Testis (tissue), 3 donors: ENCODE data around the gene PRDM8. TPM values are rescaled to one million over a fixed set of nuclear protein-coding genes. Genes with fewer than 3 reads are reported as not detected.

ENCODE experiments used
- DNase-seq: peaks from one replicate; pipeline ENCODE4 v3.0.0-alpha.2; 2019
- H3K27ac ChIP-seq, 2 donors: fragments of 200-600 bp; sonication (generic); one replicate each; pipeline ENCODE4 v1.5.1; 2019
- H3K27me3 ChIP-seq: fragments of 200-600 bp; sonication (generic); one replicate; pipeline ENCODE4 v1.5.1; 2019
- H3K36me3 ChIP-seq: fragments of 200-600 bp; sonication (generic); one replicate; pipeline ENCODE4 v1.5.1; 2017; ENCODE audit warnings: low read depth; ENCODE audit errors: missing control alignments
- H3K4me1 ChIP-seq: fragments of 200-600 bp; sonication (generic); one replicate; pipeline ENCODE4 v1.5.1; 2019
- H3K4me3 ChIP-seq, 2 donors: fragments of 200-600 bp; sonication (generic); one replicate each; pipeline ENCODE4 v1.5.1; 2017 to 2019
- H3K9me3 ChIP-seq: fragments of 200-600 bp; sonication (generic); one replicate; pipeline ENCODE4 v1.5.1; 2017
- POLR2A ChIP-seq: fragments of 450-650 bp; IDR thresholded peaks from one replicate; pipeline ENCODE4 v1.6.1; 2017; ENCODE audit warnings: antibody characterized with exemption, mild to moderate bottlenecking, moderate library complexity
- WGBS, 2 donors: methylation state at CpG; one replicate each; pipeline ENCODE4 v1.1.5; 2018; 5-methylcytosine and 5-hydroxymethylcytosine counted together
- intact Hi-C: fragments of 100-400 bp; cut with DNase I; formaldehyde crosslinking; loops from one replicate; pipeline ENCODE4 v1.15.1; 2023; ENCODE audit warnings: low total_unique reads
- polyA plus RNA-seq: library from polyadenylated mRNA; stranded (reverse); fragments of 350-450 nt; fragmentation: Illumina TruSeq; extraction: RNeasy Lipid Tissue Mini Kit (QIAGEN cat#74804); gene quantifications from one replicate; pipeline ENCODE4 v1.2.3, GENCODE V29; 2014; ENCODE audit warnings: low read depth, low replicate concordance; ENCODE audit not compliant: insufficient read depth
- total RNA-seq, 2 donors: library from RNA; depleted of rRNA; stranded (reverse); fragments of >200 nt; gene quantifications; one replicate each; pipeline ENCODE4 v1.2.3, GENCODE V29; 2016
- TF ChIP-seq, protein P1 (sequence below), 3 experiments: fragments of 450-650 bp in 2 of 3; fragments of 200-600 bp in 1 of 3; sonication (generic) in 1 of 3; IDR thresholded peaks; one replicate each; pipeline ENCODE4 v1.5.1; 2016 to 2019; ENCODE audit warnings: antibody characterized with exemption in 3 of 3, mild to moderate bottlenecking in 2 of 3, moderate library complexity in 1 of 3

The PRDM8 gene
- total and polyA plus RNA-seq, 3 donors from 2014 or later, result 1.1 to 4.3 (median 3.9) TPM

DNA sequence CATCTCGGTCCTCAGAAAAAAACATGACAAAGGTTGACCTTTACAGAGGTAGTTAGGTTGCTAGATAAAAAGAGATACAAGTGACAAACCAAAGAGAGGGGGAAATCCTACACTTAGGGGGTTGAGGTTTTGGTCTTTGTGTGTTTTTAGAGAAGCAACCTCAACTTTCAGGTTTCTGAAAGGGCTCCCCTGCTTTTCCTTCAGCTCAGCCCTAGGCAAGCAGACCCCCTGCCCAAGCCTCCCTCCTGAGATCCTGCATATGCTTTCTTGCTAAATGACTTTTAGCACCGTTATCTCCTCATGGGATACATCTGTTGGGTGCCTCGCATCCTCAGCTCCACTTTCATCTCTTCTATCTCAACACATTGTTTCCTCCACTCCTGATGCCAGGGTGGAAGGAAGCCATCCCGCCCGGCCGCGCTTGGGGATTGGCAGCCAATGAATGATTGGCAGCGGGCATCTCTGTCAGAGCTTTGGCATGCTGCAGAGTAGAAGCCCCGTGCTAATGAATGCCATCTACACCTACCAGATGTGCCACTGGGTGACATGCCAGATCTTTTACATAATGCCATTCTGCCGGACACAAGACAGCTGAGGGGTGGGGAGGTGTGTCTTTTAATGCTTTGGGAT lies 15.0 kb upstream of the PRDM8 start:
- Histone ChIP-seq H3K4me3 (no peak overlapping the region), H3K27me3 (peaks cover 5% of the 10 kb centered on the region), H3K27ac (no peak overlapping the region), H3K36me3 (no peaks in the 10 kb centered on the region), H3K9me3 (no peaks in the 10 kb centered on the region), H3K4me1 (peaks cover 15% of the 10 kb centered on the region)
- intact Hi-C loops, result loop anchor here (10.0 kb wide), 1 partner anchor 108 kb away; the partner anchor contains the start of gene ANTXR2
- DNase-seq, result no peak
- 18 to 39% methylated on average over 10 of the region's 10 CpGs for WGBS, 2 donors
- no peak for TF ChIP-seq POLR2A
- TF ChIP-seq, protein P1, sequence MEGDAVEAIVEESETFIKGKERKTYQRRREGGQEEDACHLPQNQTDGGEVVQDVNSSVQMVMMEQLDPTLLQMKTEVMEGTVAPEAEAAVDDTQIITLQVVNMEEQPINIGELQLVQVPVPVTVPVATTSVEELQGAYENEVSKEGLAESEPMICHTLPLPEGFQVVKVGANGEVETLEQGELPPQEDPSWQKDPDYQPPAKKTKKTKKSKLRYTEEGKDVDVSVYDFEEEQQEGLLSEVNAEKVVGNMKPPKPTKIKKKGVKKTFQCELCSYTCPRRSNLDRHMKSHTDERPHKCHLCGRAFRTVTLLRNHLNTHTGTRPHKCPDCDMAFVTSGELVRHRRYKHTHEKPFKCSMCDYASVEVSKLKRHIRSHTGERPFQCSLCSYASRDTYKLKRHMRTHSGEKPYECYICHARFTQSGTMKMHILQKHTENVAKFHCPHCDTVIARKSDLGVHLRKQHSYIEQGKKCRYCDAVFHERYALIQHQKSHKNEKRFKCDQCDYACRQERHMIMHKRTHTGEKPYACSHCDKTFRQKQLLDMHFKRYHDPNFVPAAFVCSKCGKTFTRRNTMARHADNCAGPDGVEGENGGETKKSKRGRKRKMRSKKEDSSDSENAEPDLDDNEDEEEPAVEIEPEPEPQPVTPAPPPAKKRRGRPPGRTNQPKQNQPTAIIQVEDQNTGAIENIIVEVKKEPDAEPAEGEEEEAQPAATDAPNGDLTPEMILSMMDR (IDR thresholded peaks at IDR 0.05), result no peak

DNA sequence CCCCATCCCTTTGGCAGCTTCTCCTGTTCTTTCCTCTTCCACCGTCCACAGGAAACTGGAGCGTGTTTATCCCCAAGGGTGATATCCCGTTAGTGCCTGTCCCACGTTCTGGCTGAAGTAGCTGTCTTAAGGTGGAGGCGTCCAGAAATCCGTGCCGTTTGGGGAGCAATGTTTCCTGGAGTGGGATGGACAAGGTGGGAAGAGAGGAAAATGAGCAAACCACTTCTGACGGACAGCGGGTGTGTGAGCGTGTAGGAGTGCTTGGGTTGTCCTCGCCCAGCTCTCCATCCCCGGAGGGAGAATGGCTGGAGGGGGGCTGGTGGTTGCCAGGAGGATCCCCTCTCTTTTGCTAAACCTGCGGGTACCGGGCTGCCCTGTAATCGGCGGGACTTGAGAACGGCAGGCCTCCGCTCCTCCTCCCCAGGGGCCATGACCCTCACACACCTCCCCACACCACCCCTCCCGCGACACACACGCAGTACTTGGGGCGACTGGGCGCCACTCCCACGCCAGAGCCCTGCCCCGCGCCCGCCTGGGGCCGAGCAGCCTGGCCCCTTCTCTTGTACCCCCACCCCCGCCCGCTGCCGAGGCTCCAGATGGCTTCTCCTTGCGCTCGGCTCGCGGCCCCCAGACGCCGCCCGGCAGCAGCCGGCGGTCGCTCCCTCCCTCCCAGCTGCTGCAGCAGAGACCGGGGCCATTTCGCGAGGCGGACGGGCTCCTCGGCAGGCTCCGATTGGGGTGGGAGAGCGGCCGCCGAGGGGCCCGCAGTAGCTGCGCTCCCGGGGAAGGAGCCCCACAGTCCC lies 13.9 kb upstream of the PRDM8 start:
- intact Hi-C loops, result loop anchor here (10.0 kb wide), 1 partner anchor 109 kb away; the partner anchor contains the start of gene ANTXR2
- DNase-seq, result no peak
- H3K9me3 ChIP-seq, result no peaks in the 10 kb centered on the region
- WGBS, 2 donors, result 2% methylated on average over 16 to 50 of the region's 54 CpGs
- no peaks in the 10 kb centered on the region for H3K36me3 ChIP-seq
- H3K27ac ChIP-seq, result peak overlapping the region; percentile 78 to 82
- peak overlapping the region; percentile 69 to 72 for H3K4me3 ChIP-seq
- H3K4me1 ChIP-seq, result peaks cover 15% of the 10 kb centered on the region
- H3K27me3 ChIP-seq, result peaks cover 5% of the 10 kb centered on the region
- TF ChIP-seq POLR2A, result no peak
- TF ChIP-seq, protein P1 (IDR thresholded peaks at IDR 0.05), result no peak

DNA sequence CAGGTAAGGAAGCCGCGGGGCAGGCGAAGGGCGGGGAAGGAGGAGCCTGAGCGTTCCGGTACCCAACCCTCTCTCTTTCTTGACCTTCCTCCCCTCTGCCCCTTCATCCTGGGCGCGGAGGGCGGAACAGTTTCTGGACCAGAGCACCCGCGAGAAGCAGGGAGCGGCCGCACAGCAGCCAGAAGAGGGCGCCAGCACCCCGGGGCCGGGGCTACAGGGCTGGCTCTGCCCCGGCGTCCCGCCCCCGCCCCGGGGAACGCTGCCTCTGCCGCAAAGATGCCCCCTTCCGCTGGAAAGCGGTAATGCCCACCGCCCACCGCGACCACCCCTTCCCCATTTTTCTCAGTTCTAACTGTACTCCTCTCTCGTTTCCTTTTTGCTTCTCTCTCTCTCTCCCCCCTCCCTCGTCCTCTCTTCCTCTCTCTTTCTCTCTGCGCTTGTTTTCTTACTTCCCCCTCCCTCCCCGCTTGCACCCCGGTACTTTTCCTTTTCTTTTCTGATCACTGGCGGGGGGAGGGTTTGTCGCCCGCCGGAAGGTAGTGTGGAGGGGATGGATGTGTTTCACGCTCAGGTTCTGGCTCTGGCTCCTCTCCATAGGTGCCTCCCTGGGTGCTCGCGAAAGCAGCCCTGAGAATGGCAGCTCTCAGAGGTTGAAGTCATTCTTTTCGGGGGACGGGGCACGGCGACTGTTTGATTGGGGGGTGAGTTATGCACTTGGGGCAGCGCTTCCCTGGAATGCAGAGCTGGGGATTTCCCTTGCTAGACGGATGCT lies 13.1 kb upstream of the PRDM8 start:
- H3K36me3 ChIP-seq, result no peaks in the 10 kb centered on the region
- peak; percentile 90 for DNase-seq
- intact Hi-C loops, result loop anchor here (10.0 kb wide), 1 partner anchor 109 kb away; the partner anchor contains the start of gene ANTXR2
- H3K4me1 ChIP-seq, result peaks cover 15% of the 10 kb centered on the region
- H3K27ac ChIP-seq, result peak overlapping the region; percentile 78 to 82
- H3K9me3 ChIP-seq, result no peaks in the 10 kb centered on the region
- TF ChIP-seq POLR2A, result no peak
- TF ChIP-seq, protein P1 (IDR thresholded peaks at IDR 0.05), result peak; percentile 72 to 86 (median 77)
- peak overlapping the region; percentile 69 to 72 for H3K4me3 ChIP-seq
- H3K27me3 ChIP-seq, result peaks cover 5% of the 10 kb centered on the region
- WGBS, 2 donors, result 0 to 1% methylated on average over 38 to 43 of the region's 46 CpGs

DNA sequence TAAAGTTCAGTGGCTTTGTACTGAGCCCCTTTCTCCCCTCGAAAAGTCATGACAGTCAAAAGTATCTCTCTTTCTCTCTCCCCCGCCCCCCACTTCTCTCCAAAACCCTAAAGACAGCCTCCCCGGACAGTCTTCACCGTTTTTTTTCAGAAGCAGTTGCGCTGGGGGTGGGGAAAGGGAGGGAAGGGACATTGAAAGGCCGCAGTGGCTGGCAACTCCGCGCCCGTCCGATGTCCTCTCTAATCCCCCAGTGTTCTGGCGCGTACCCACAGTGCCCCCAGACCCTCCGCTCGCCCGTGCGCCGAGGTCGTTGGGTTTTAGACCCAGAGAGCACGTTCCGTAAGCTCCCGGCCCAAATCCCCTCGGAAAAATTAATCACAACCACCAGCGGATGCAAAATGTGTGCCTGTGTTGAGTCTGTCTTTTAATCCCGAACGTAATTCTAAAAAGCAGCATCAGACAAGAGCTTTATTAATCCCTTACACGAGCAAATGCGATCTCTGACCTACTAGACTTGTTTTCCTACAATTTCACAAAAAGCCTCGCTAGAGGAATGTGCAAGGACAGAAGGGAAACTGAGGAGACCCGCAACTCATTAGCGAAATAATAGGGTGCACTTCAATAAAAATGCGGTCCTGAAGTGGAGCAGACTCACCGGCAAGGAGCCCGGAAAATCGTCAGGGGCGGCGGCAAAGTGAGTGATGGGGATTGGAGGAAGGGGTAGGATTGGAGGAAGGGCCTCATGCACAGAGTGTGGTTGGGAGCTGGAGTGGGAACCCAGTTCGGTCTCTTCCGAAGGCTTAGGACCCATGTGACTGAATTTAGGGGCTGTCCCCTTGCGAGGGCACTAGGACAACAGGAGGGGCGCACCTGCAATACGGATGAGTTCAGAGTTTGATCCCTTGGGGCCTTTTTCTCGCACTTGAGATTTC lies 12.2 kb upstream of the PRDM8 start:
- intact Hi-C loops, result loop anchor here (10.0 kb wide), 1 partner anchor 110 kb away; the partner anchor contains the start of gene ANTXR2
- no peak for TF ChIP-seq POLR2A
- TF ChIP-seq, protein P1 (IDR thresholded peaks at IDR 0.05), result no peak
- Histone ChIP-seq H3K9me3 (no peaks in the 10 kb centered on the region), H3K4me3 (peak overlapping the region; percentile 69 to 72), H3K27me3 (peaks cover 5% of the 10 kb centered on the region), H3K27ac (peak overlapping the region; percentile 78 to 82), H3K4me1 (peaks cover 15% of the 10 kb centered on the region), H3K36me3 (no peaks in the 10 kb centered on the region)
- DNase-seq, result no peak
- WGBS, 2 donors, result 2% methylated on average over 29 to 42 of the region's 42 CpGs
